Middle frontal gyrus (tissue), 1 donor: ENCODE data around the gene RNF145.
A peak's percentile ranks its signal among the peaks of the same experiment; 100 is the strongest.
"Not testable (repeated sequence)": the region's sequence is repeated elsewhere in the genome, so short reads cannot be mapped to it uniquely, and the experiment has no call there.

Experiments
- DNase-seq: peaks from one replicate; pipeline ENCODE4 v3.0.0-alpha.2; 2015; ENCODE audit warnings: low spot score; ENCODE audit errors: extremely low spot score

Gene RNF145

GRCh38 chr5:159209438-159210209 is at the start of gene RNF145:
Gene RNF145, minus strand, starts transcription at chr5:159209553. Its CDS starts 5,936 bp downstream, at chr5:159203617.
- DNase-seq, result peak; percentile 78

- no peak for DNase-seq
These were observed 49.0 kb upstream of the RNF145 start for GRCh38 chr5:159258361-159258760.

GRCh38 chr5:159257629-159258283 is 48.4 kb upstream of the RNF145 start:
- DNase-seq, result no peak

GRCh38 chr5:159257007-159257406 is 47.7 kb upstream of the RNF145 start:
- DNase-seq, result no peak

GRCh38 chr5:159252195-159252594 is 42.8 kb upstream of the RNF145 start:
- no peak for DNase-seq

GRCh38 chr5:159249158-159249557 is 39.8 kb upstream of the RNF145 start:
- no peak for DNase-seq

GRCh38 chr5:159244890-159245289 is 35.5 kb upstream of the RNF145 start:
- no peak for DNase-seq

GRCh38 chr5:159244163-159244562 is 34.8 kb upstream of the RNF145 start:
- no peak for DNase-seq

- no peak for DNase-seq
These were observed 34.0 kb upstream of the RNF145 start for GRCh38 chr5:159243385-159243784.

- DNase-seq, result no peak
These were observed 33.3 kb upstream of the RNF145 start for GRCh38 chr5:159242656-159243055.

- DNase-seq, result no peak
These were observed 32.7 kb upstream of the RNF145 start for GRCh38 chr5:159241946-159242552.

GRCh38 chr5:159240301-159240870 is 31.0 kb upstream of the RNF145 start:
- DNase-seq, result no peak

GRCh38 chr5:159235871-159236520 is 26.6 kb upstream of the RNF145 start:
- not testable (repeated sequence) for DNase-seq

GRCh38 chr5:159231167-159231566 is 21.8 kb upstream of the RNF145 start:
- no peak for DNase-seq

- DNase-seq, result no peak
These were observed 21.3 kb upstream of the RNF145 start for GRCh38 chr5:159230657-159231056.

GRCh38 chr5:159228097-159228496 is 18.7 kb upstream of the RNF145 start:
- DNase-seq, result not testable (repeated sequence)

- no peak for DNase-seq
These were observed 18.1 kb upstream of the RNF145 start for GRCh38 chr5:159227452-159227851.

- DNase-seq, result no peak
These were observed 17.1 kb upstream of the RNF145 start for GRCh38 chr5:159226451-159226850.

- no peak for DNase-seq
These were observed 15.1 kb upstream of the RNF145 start for GRCh38 chr5:159224471-159224870.

- DNase-seq, result no peak
These were observed 14.1 kb upstream of the RNF145 start for GRCh38 chr5:159223469-159223868.

- no peak for DNase-seq
These were observed 10.9 kb upstream of the RNF145 start for GRCh38 chr5:159220206-159220605.
